ENCODE data around the gene RGS17. TPM values are rescaled to one million over a fixed set of nuclear protein-coding genes. Genes with fewer than 3 reads are reported as not detected.

The RGS17 gene
- total RNA-seq, 1 experiment from 2014 or later, result 3.2 TPM

DNA sequence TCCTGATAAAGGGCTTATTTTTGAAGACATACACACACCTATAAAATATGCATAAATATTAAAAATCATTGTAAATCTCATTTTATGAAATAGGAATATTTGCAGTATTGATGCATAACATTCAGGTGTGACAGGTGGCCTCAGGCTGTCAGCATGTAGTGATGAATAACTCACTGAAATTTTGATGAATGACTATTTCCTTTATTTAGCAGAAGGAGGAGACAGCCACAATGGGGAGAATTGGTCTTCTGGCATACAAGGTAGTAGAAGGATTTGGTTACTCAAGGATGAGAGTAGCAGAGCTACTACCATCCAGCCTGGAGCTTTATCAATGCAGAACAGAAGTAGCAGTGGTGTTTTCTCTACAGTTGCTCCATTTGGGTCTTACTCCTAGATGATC, 47.2 kb downstream of the RGS17 start:
- H3K27me3 Mint-ChIP-seq (ENCODE audit: low read depth), result no peaks in the 10 kb centered on the region
- DNase-seq, result no peak

More for the DNA sequence above, 47.2 kb downstream of the RGS17 start:
- no peak overlapping the region for H3K27ac Mint-ChIP-seq
- Histone ChIP-seq H3K79me2 (ENCODE audit: insufficient read depth, low read length) (no peaks in the 10 kb centered on the region), H4K5ac (ENCODE audit: insufficient read length, low read depth, low read length) (no peak overlapping the region), H3K23ac (ENCODE audit: insufficient read length, low read depth, low read length) (no peak overlapping the region), H3K79me1 (ENCODE audit: insufficient read depth, low read depth, low read length, poor library complexity, severe bottlenecking) (no peaks in the 10 kb centered on the region), H2BK12ac (ENCODE audit: insufficient read length, low read depth, low read length) (no peak overlapping the region), H3K4me2 (ENCODE audit: insufficient read depth, insufficient read length, low read length) (no peak overlapping the region), H3K27ac (ENCODE audit: insufficient read length, low read depth, low read length) (no peak overlapping the region), H2BK120ac (ENCODE audit: low read depth, low read length, poor library complexity, severe bottlenecking) (no peak overlapping the region), H3K27me3 (ENCODE audit: insufficient read depth, low read length) (no peaks in the 10 kb centered on the region), H3K14ac (ENCODE audit: insufficient read depth, low read length) (no peak overlapping the region), H2BK20ac (ENCODE audit: low read depth, low read length, poor library complexity, severe bottlenecking) (no peak overlapping the region), H3K56ac (ENCODE audit: insufficient read length, low read depth, low read length) (no peak overlapping the region), H2AK5ac (ENCODE audit: insufficient read length, low read length) (no peak overlapping the region), H2BK15ac (ENCODE audit: low read depth, low read length) (no peak overlapping the region), H3K9ac (ENCODE audit: extremely low read depth, insufficient read length, low read length) (no peak overlapping the region), H4K20me1 (ENCODE audit: control insufficient read depth, insufficient read depth, insufficient read length) (no peaks in the 10 kb centered on the region), H3K23me2 (ENCODE audit: insufficient read length, low read depth, low read length, poor library complexity, severe bottlenecking) (no peaks in the 10 kb centered on the region), H3K4ac (ENCODE audit: low read depth, low read length) (no peak overlapping the region), H2AFZ (ENCODE audit: low read length) (no peak overlapping the region), H2BK5ac (ENCODE audit: insufficient read length, low read length) (no peak overlapping the region), H3T11ph (ENCODE audit: low read length) (no peak overlapping the region), H4K8ac (replicated peaks; ENCODE audit: insufficient read length, low read depth, low read length) (no peak overlapping the region), H4K91ac (ENCODE audit: insufficient read length, low read depth, low read length) (no peak overlapping the region), H3K9me3 (ENCODE audit: control insufficient read depth, low read depth, low read length) (no peaks in the 10 kb centered on the region), H3K4me1 (ENCODE audit: insufficient read depth, low read length) (no peaks in the 10 kb centered on the region), H3K18ac (ENCODE audit: insufficient read length, low read depth, low read length) (no peak overlapping the region)
- H3K4me3 Mint-ChIP-seq, result no peak overlapping the region
- H3K4me1 Mint-ChIP-seq, result no peaks in the 10 kb centered on the region
- 0 out of 5 replicates have a peak, but pooled peaks cover 0 to 3% of the 10 kb centered on the region in 2 experiments for H3K9me3 Mint-ChIP-seq
- H3K36me3 Mint-ChIP-seq (ENCODE audit: insufficient read depth in 1 of 3, low read depth in 3 of 3), result no peaks in the 10 kb centered on the region
- TF ChIP-seq, protein P1, sequence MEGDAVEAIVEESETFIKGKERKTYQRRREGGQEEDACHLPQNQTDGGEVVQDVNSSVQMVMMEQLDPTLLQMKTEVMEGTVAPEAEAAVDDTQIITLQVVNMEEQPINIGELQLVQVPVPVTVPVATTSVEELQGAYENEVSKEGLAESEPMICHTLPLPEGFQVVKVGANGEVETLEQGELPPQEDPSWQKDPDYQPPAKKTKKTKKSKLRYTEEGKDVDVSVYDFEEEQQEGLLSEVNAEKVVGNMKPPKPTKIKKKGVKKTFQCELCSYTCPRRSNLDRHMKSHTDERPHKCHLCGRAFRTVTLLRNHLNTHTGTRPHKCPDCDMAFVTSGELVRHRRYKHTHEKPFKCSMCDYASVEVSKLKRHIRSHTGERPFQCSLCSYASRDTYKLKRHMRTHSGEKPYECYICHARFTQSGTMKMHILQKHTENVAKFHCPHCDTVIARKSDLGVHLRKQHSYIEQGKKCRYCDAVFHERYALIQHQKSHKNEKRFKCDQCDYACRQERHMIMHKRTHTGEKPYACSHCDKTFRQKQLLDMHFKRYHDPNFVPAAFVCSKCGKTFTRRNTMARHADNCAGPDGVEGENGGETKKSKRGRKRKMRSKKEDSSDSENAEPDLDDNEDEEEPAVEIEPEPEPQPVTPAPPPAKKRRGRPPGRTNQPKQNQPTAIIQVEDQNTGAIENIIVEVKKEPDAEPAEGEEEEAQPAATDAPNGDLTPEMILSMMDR (conservative IDR thresholded peaks at IDR 0.05), result no peak
